IPS DF 6.9 (cell line): ENCODE measurements around the gene BID.
"Not testable (repeated sequence)": the region's sequence is repeated elsewhere in the genome, so short reads cannot be mapped to it uniquely, and the experiment has no call there.

ENCODE experiments used
- DNase-seq: peaks from one replicate; pipeline ENCODE4 v3.0.0-alpha.2; 2013; ENCODE audit warnings: low read depth, low spot score
- H3K27ac ChIP-seq: one replicate; pipeline ENCODE4 v1.5.1; 2013; ENCODE audit warnings: low read length, control low read depth
- H3K27me3 ChIP-seq: 2 replicates; pipeline ENCODE4 v1.6.1; 2013; ENCODE audit warnings: mild to moderate bottlenecking, low read length; ENCODE audit not compliant: control insufficient read depth, insufficient read depth
- H3K36me3 ChIP-seq: 2 replicates; pipeline ENCODE4 v1.6.1; 2013; ENCODE audit warnings: low read length; ENCODE audit not compliant: control insufficient read depth, insufficient read depth
- H3K4me1 ChIP-seq: 2 replicates; pipeline ENCODE4 v1.6.1; 2013; ENCODE audit warnings: low read length; ENCODE audit not compliant: control insufficient read depth, insufficient read depth
- H3K4me3 ChIP-seq: 2 replicates; pipeline ENCODE4 v1.5.1; 2013; ENCODE audit warnings: mild to moderate bottlenecking, low read length
- H3K9me3 ChIP-seq: 2 replicates; pipeline ENCODE4 v1.6.1; 2013; ENCODE audit warnings: low read length, inconsistent platforms; ENCODE audit not compliant: control insufficient read depth, insufficient read depth
- WGBS: extraction: QIAGEN DNeasy Blood & Tissue Kit; methylation state at CpG from one replicate; pipeline ENCODE4 v1.1.7; 2013; ENCODE audit warnings: mixed read lengths, missing lambda C conversion rate; ENCODE audit not compliant: insufficient read length, insufficient coverage; 5-methylcytosine and 5-hydroxymethylcytosine counted together

BID gene

DNA sequence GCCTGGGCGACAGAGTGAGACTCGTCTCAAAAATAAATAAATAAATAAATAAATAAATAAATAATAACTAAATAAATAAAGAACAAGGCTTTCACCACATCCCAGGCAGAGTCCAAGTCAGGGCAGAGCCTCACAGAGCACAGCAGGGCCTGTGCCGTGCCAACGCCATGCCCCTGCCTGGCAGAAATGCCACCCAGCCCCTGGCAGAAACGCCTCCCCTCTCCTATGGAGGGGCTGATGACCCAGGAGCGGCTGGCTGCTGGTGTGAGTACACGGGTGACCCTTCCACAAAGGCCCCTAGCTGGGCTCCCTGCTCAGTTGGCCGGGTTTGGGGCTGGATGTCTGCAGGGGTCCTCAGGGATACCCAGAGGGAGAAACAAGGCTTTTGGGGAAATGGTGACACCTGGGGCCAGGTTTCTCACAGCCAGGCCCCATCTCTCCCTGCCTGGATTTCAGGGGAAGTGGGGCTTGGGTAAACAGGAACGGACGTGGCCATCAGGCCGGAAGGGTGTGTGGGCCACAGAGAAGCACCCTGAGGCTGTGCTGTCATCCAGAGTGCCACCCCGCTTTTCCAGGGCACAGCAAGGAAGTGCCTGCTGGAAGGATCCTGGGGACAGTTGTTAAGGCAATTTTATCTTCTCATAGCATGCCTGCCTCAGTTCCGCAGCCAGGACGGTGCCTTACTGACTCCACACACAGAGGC lies 5.1 kb downstream of the BID start:
- Histone ChIP-seq H3K4me1 (peaks cover 3% of the 10 kb centered on the region; the same call in 1 of the 2 replicates), H3K4me3 (no peak overlapping the region), H3K27ac (no peak overlapping the region), H3K36me3 (no peaks in the 10 kb centered on the region), H3K27me3 (no peaks in the 10 kb centered on the region), H3K9me3 (no peaks in the 10 kb centered on the region)
- DNase-seq, result no peak
- no CpG with 5 or more reads among the region's 14 CpGs for WGBS

DNA sequence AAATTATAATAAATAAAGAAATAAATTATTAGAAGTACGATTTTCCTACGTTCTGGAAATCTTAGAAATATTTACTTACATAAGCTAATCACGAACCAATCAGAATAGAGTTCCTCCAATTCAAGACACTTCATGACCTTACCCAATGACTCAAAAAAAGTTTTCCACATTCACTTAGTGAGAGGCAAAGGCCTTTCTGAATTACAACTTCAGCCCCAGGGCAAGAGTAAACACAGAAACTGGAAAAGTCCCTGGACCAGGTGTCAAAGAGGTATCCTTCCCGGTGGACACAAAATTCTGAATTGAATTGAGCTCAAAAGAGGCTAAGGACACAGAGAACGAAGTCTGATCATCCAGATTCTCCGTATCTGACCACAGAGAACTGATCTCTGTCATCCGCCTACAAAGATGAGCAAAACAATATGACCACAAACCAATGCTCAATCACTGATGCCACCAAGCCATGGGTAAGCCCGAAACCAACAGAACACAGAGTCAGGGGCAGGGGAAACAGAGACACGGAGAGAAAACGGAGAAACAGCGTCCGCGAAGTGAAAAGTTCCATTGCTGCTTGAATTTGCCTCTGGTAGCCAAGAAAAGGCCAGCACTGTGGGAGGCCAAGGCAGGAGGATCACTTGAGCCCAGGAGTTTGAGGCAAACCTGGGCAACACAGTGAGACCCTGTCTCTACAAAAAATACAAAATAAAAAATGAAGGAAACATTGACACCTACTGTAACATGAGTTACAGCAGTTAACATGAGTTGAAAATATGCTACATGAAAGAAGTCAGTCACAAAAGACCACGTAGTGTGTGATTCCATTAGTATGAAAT lies 6.8 kb downstream of the BID start:
- Histone ChIP-seq H3K27me3 (no peaks in the 10 kb centered on the region), H3K9me3 (no peaks in the 10 kb centered on the region), H3K4me1 (no peaks in the 10 kb centered on the region), H3K4me3 (no peak overlapping the region), H3K27ac (no peak overlapping the region), H3K36me3 (no peaks in the 10 kb centered on the region)
- DNase-seq, result no peak
- WGBS, result no CpG with 5 or more reads among the region's 14 CpGs

DNA sequence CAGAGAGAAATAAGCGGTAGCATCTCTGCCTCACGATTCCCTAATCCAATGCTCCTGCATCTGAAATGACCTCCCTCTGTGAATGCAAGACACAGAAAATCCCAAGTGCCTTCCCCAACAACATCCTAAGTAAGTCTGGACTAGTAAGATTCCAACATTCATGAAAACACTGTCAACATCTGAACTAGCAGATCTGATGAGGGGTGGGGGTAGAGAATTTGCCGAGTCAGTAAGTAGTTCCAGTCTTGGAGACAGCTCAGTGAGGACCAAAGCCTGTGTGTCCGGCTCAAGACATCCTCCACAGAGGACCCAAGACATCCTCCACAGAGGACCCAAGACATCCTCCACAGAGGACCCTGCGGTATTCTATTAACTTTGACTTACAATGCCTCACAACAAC lies 9.4 kb downstream of the BID start:
- H3K27ac ChIP-seq, H3K4me1 ChIP-seq, H3K4me3 ChIP-seq, H3K27me3 ChIP-seq, DNase-seq, H3K36me3 ChIP-seq, H3K9me3 ChIP-seq: not testable (repeated sequence)
- no CpG with 5 or more reads among the region's 5 CpGs for WGBS

DNA sequence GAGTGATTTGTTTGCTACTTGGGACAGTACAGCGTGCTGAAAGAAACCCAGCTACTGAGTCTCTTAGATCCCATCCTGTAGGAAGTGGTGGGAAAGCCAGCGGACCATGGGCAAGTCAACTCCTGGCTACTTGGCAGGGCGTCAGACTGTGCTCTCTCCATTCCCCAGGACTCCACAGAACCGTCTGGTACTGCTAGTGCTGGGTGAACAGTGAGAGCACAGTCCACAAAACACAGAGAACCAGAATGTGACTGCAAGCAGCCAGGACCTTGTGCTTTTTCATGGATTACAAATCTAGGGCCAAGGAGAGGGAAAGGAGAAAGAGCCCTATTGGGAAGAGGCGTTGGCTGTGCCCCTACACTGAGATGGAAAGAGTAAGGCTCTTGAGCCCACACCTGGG lies 10.2 kb downstream of the BID start:
- no peak for DNase-seq
- Histone ChIP-seq H3K27me3 (no peaks in the 10 kb centered on the region), H3K4me1 (no peaks in the 10 kb centered on the region), H3K36me3 (no peaks in the 10 kb centered on the region), H3K9me3 (no peaks in the 10 kb centered on the region), H3K4me3 (no peak overlapping the region), H3K27ac (no peak overlapping the region)
- no CpG with 5 or more reads among the region's 5 CpGs for WGBS

GRCh38 chr22:17763442-17763841 lies 10.8 kb downstream of the BID start:
- WGBS, result no CpG with 5 or more reads among the region's 10 CpGs
- not testable (repeated sequence) for H3K4me3 ChIP-seq

DNA sequence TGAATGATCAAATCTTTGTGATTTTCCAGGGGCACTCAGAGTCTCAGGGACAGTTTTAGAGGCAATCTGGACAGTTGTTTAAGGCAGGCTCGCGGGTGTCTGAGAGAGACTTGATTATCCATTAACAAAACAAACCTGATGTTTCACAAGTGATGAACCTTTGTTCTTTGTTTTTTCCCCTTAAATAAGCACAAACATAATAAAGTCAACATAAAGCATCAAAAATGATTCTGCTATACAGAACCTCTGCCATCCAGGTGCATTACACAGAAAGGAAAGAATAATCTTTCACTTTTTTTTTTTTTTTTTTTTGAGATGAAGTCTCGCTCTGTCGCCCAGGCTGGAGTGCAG lies 13.2 kb downstream of the BID start:
- no peaks in the 10 kb centered on the region for H3K4me1 ChIP-seq
- H3K9me3 ChIP-seq, result no peaks in the 10 kb centered on the region
- H3K36me3 ChIP-seq, result no peaks in the 10 kb centered on the region
- no peaks in the 10 kb centered on the region for H3K27me3 ChIP-seq
- H3K4me3 ChIP-seq, result no peak overlapping the region
- no CpG with 5 or more reads among the region's 4 CpGs for WGBS
- H3K27ac ChIP-seq, result no peak overlapping the region
- no peak for DNase-seq

More at GRCh38 chr22:17763442-17763841, 10.8 kb downstream of the BID start:
- not testable (repeated sequence) for DNase-seq, H3K27ac ChIP-seq, H3K4me1 ChIP-seq, H3K36me3 ChIP-seq, H3K27me3 ChIP-seq, H3K9me3 ChIP-seq

- no CpG with 5 or more reads among the region's 14 CpGs for WGBS
- no peak overlapping the region for H3K27ac ChIP-seq
- no peaks in the 10 kb centered on the region for H3K27me3 ChIP-seq
- no peaks in the 10 kb centered on the region; the same call in 1 of the 2 replicates for H3K4me1 ChIP-seq
- no peaks in the 10 kb centered on the region for H3K9me3 ChIP-seq
- H3K36me3 ChIP-seq, result no peaks in the 10 kb centered on the region; the same call in 1 of the 2 replicates
- no peak for DNase-seq
- H3K4me3 ChIP-seq, result no peak overlapping the region
Measured at GRCh38 chr22:17754233-17754925, 19.9 kb downstream of the BID start.

GRCh38 chr22:17753401-17753989 lies 20.8 kb downstream of the BID start:
- no CpG with 5 or more reads among the region's 13 CpGs for WGBS
- Histone ChIP-seq H3K36me3 (no peaks in the 10 kb centered on the region; the same call in 1 of the 2 replicates), H3K27me3 (no peaks in the 10 kb centered on the region), H3K27ac (no peak overlapping the region), H3K4me1 (no peaks in the 10 kb centered on the region; the same call in 1 of the 2 replicates), H3K9me3 (no peaks in the 10 kb centered on the region), H3K4me3 (no peak overlapping the region)
- DNase-seq, result no peak

DNA sequence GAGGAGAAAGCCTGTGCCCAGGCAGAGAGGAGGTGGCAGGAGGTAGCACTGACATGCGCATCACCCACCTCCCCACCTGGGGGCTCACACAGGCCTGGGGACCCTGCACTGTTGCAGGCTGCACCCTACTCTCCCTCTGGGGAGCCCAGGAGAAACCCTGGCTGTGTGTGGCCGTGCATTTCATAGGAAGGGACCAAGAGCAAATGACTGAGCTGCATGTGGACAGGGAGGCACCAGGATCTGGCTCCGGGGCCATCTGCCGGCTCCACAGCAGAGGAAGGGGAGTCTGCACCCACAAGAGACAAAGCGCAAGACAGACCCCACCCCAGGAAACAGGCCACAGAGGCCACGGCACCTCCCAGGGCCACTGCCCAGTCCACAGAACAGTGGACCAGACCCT lies 22.7 kb downstream of the BID start:
- no peak for DNase-seq
- H3K36me3 ChIP-seq, result no peaks in the 10 kb centered on the region; the same call in 1 of the 2 replicates
- no peaks in the 10 kb centered on the region; the same call in 1 of the 2 replicates for H3K4me1 ChIP-seq
- no CpG with 5 or more reads among the region's 6 CpGs for WGBS
- no peak overlapping the region for H3K4me3 ChIP-seq
- H3K27me3 ChIP-seq, result no peaks in the 10 kb centered on the region
- no peak overlapping the region for H3K27ac ChIP-seq
- H3K9me3 ChIP-seq, result no peaks in the 10 kb centered on the region
